COLO668 (cell line): ENCODE data around the gene PWWP2B.
A peak's percentile ranks its signal among the peaks of the same experiment; 100 is the strongest.

Source experiments
- DNase-seq: peaks from one replicate; lab custom pipeline; 2025; ENCODE audit not compliant: unreplicated experiment; lab: John Stamatoyannopoulos, UW

The PWWP2B gene

DNA sequence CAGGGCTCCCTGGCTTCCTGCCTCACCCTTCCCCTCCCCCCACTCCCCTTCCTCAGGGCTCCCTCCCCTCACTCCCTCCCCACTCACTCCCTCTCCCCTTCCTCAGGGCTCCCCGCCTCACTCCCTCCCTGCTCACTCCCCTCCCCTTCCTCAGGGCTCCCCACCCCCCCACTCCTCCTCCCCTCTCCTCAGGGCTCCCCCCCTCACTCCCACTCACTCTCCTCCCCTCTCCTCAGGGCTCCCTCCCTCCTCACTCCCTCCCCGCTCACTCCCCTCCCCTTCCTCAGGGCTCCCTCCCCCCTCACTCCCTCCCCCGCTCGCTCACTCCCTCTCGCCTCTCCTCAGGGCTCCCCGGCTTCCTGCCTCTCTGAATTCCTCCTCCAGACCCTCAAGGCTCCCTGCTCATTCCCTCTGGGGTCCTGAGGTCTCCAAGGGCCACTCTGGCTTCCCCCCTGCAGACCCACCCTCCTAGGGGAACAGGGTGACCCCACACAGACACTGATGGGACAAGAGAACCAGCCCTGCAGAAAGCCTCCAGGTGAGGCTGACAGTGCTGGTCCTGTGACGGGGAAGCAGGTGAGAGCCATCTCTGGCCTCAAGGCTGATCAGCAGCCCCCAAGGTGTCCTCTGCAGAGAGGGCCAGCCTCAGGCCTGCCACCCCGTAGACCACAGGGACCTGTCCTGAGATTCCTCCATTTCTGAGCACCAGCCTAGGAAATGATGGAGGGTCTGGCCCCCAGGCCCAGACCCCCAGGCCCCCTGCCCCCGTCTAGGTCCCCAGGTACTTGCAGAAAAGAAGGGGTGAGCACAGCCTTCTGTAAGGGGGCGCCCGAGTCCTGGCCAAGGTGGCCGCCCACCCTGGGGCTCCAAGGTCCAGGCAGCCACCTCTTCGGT lies 47.2 kb downstream of the PWWP2B start:
- peak; percentile 21 for DNase-seq

- DNase-seq = peak; percentile 71
Observed at GRCh38 chr10:132444877-132445351, 47.9 kb downstream of the PWWP2B start.

DNA sequence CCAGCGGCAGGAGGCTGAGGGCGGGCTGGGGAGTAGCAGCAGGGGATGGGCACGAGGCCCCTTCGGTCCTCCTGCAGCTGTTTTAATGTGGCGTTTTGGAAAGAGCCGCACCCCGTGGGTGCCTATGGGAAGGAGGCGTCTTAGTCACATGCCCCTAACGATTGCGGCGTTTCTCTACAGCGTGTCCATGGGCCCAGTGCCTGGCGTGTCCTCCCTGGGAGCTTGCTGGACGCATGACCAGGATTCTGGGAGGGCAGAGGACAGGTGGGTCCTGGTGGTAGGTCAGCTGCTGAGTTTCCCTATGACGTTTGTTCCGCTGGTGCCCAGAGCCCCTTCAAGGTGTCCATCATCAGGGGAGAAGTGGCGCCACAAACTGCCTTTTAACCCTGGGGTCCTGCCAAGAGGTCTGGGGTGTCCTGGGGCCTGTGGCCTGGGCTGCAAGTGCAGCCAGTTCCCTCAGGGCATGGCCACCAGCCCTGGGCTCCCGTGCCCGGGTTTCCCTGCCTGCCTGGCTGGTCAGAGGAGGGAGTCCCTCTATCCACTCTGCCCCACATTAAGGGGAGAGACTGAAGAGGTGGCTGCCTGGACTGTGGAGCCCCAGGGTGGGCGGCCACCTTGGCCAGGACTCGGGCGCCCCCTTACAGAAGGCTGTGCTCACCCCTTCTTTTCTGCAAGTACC lies 48.7 kb downstream of the PWWP2B start:
- no peak for DNase-seq

DNA sequence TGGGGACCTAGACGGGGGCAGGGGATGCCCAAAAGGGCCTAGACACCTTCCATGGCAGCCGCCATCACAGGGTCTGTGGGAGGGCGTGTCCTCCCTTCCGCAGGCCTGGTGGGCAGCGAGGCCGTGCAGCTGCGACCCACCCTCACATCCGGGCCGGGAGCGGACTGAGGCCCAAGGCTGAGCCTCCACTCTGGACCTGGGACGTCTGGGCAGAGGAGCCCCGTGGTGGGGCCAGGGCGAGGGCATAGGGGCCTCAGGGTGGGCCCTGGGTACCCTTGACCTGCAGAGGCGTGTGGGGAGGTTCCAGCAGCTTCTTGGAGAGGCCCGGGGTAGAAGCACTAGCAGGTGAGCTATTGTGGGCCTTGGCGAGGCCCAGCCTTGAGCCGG lies 49.2 kb downstream of the PWWP2B start:
- no peak for DNase-seq

DNA sequence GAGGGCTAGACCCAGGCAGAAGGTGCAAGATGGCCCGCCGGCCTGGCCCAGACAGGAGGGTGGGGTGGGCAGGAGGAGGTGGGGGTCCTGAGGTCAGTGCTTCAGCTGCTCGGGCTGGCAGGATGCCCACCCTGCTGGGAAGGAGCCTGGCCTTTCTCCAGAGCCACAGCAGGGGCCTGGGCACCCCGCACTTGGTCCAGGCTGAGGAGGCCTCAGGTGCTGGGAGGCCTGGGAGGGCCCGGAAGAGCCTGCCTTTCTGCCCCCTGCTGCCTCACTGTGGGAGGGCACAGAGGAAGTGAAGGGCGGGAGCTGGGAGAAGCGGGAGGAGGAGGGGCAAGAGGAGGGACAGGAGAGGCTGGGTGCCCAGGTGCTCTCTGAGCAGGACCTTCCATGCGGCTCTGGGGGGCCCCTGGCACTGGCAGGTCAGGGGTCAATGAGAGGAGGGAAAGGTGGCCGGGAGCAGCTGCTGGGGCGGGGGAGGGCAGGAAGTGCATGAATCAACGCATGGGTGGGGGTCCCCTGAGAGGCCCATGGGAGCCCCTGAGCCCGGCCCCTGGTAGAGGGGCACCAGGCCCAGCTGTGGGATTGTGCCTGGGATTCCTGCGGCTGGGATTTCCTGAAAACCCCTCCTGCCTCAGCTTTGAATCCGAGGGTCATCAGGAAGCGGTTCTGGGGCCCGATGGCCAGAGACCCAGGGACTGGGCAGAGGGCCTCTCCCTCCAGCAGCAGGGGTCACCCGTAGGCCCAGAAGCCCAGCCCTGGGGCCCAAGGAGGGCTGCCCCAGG lies 49.9 kb downstream of the PWWP2B start:
- peak; percentile 86 for DNase-seq

- peak; percentile 17 for DNase-seq
Observed at GRCh38 chr10:132447446-132448247, 50.6 kb downstream of the PWWP2B start.

DNA sequence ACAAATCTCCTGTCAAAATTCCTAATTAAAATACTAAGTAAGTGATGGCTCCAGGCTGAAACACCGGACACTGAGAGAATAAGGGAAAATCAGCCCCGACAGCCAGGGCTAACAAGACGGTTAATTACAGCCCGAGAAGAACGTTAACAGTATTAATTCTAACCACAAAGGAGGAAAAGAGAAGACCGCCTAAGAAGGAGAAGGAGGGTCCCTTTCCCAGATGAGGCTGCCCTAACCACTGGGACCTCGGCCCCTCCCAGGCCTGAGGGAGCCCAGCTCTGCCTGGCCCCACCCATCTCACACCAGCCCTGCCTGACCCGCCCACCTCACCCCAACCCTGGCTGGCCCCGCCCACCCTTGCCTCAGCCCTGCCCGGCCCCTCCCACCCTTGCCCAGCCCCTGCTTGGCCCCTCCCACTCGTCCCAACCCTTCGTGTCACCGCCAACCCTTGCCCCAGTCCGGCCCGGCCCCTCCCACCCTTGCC lies 51.3 kb downstream of the PWWP2B start:
- DNase-seq = peak; percentile 17

DNA sequence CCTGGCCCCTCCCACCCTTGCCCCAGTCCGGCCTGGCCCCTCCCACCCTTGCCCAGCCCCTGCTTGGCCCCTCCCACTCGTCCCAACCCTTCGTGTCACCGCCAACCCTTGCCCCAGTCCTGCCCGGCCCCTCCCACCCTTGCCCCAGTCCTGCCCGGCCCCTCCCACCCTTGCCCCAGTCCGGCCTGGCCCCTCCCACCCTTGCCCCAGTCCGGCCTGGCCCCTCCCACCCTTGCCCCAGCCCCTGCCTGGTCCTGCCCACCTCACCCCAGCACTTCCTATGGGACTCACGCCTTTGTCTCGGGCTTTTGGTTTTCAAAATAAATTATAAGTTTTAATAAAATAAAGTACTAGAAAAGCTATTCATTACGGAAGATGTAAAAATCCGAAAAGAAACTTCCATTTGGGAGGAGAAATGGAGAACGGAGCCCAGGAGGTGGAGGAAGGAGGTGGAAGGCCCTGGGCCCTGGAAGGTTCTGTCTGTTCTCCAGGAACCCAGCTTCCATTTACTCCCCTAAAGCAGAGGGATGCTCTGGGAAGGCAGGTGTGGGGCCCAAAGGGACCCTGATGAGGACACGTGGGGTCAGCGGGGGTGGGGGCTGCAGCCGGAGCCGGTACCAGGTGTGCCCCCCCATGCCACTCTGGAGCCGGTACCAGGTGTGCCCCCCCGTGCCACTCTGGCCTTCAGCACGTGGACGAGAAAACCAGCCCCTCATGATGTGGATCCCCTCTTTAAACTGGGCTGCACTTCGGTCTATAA lies 52.2 kb downstream of the PWWP2B start:
- no peak for DNase-seq

GRCh38 chr10:132449811-132450181 lies 52.8 kb downstream of the PWWP2B start:
- DNase-seq = no peak

DNA sequence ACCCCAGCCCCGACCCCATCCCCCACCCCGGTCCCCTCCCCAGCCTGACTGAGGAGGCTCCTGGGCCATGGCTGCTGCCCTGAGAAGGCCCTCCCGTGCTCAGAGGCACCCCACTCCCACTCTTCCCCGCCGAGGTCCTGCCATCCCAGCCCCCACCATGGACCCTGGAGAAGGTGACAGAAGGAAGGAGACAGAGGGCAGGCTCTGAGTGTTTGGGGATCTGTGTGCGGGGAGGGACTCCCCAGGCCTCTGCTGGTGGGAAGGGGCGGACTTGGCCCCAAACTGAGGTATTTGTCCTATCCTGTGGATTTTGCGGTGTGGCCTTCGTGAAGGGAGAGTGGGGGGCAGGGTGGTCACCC lies 53.4 kb downstream of the PWWP2B start:
- no peak for DNase-seq

DNA sequence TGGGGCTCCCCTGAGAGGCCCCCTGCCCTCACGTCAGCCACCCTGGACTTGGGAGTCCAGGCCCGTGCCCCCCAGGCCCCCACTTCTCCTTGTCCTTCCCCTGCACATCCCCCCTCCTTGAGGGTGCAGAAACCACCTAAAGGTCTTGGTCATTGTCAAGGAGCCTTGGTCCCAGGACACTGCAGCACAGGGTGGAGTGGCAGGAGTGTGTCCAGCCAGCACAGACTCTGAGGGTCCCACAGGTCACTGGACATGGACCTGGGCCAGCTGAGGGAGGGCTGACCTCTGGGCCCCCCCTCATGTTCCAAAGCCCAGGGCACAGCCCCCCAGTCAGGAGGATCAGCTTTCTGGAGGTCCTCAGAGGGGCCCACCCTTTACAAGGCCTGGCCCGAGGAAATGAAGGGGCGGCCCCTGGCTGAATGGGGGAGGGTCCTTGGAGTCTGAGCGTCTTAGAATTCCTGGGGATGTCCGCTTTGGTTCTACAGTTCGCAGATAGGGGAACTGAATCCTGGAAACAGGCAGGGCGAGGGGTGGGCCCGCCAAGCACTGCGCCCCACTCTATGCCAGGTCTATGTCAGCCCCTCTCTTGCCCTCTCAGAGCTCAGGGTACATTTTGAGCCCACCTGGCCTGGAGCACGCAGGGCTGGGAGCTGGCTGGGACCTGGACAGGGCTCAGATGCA lies 54.0 kb downstream of the PWWP2B start:
- no peak for DNase-seq

DNA sequence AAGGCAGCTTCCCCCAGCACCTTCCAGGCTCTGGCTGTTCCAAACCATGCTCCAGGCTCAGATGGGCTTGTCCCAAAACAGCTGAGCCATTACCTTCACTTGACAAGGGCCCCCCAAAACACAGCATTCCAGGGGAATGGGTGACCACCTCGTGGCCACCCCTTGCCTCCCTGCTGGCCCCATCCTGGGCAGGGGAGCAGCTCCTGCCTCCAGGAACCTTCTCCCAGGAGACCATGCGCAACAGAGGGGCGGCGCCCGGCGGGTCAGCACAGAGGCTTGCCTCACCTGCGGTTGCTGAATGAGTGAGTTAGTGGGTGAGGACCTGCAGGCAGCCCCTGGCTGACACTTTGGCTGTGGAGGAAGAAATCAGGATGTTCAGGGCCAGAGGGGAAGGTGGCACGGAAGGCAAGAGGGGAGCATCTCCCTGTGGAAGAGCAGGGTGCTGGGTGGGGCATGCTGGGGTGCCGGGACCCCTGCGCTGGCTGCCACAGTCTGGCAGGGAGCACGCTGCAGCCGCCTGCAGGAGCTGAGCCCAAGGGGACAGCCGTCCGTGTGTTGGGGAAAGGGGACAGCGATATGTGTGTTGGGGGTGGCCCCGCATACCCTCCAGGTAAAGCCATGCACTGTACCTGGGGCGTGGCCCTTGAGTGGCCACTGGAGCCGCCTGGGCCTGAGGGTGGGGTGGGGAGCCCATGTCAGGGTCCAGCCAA lies 54.7 kb downstream of the PWWP2B start:
- peak; percentile 53 for DNase-seq

GRCh38 chr10:132452216-132452650 lies 55.2 kb downstream of the PWWP2B start:
- DNase-seq = peak; percentile 21

- peak; percentile 88 for DNase-seq
Observed at GRCh38 chr10:132452651-132453469, 55.9 kb downstream of the PWWP2B start.

- no peak for DNase-seq
Observed at GRCh38 chr10:132453470-132453861, 56.5 kb downstream of the PWWP2B start.

- no peak for DNase-seq
Observed at GRCh38 chr10:132454296-132455198, 57.5 kb downstream of the PWWP2B start.
